ENCODE results near the gene ERFE.

DNA sequence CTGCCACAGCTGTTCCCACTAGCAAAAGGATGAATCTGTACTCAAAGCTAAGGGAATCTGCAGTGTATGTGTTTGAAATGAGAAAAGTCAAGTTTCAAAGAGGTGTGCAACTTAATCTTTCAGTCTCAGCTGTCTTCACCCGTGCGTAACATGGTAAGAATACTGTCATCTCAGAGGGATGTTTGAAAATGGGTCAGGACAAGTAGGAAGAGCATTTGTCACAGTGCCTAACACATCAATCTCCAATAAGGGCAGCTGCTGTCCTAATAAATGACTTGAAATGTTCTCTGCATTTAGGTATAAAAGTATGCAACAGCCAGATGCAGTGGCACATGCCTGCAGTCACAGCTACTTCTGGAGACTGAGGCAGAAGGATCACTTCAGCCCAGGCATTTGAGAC lies 31.7 kb downstream of the ERFE start:
- TF ChIP-seq, protein P1, sequence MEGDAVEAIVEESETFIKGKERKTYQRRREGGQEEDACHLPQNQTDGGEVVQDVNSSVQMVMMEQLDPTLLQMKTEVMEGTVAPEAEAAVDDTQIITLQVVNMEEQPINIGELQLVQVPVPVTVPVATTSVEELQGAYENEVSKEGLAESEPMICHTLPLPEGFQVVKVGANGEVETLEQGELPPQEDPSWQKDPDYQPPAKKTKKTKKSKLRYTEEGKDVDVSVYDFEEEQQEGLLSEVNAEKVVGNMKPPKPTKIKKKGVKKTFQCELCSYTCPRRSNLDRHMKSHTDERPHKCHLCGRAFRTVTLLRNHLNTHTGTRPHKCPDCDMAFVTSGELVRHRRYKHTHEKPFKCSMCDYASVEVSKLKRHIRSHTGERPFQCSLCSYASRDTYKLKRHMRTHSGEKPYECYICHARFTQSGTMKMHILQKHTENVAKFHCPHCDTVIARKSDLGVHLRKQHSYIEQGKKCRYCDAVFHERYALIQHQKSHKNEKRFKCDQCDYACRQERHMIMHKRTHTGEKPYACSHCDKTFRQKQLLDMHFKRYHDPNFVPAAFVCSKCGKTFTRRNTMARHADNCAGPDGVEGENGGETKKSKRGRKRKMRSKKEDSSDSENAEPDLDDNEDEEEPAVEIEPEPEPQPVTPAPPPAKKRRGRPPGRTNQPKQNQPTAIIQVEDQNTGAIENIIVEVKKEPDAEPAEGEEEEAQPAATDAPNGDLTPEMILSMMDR (IDR thresholded peaks at IDR 0.05): no peak
- TF ChIP-seq POLR2A (IDR thresholded peaks at IDR 0.05) (no peak), POLR2AphosphoS5 (IDR thresholded peaks at IDR 0.05) (no peak)
